Measurements from ENCODE around the gene FICD.

DNA sequence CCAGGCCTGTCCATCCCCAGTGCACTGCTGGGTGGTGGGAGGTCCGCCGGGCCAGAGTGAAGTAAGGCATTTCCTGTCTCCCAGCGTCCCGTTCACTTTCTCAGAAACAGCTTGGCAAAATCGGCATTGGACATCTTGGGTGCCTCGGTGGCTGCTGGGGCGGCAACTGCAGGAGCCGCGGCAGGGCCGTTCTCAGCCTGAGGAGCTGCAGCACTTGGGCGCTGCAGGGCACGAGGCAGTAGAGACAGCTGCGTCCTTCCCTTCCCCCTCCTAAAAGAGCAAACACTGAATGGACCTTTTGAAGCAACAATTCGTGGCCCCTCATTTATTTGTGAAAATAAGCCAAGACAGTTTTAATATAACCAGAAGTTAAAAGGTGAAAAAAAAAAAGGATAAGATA is 8.3 kb downstream of the FICD start:
- TF ChIP-seq POLR2A (IDR thresholded peaks at IDR 0.05): no peak
- TF ChIP-seq, protein P1, sequence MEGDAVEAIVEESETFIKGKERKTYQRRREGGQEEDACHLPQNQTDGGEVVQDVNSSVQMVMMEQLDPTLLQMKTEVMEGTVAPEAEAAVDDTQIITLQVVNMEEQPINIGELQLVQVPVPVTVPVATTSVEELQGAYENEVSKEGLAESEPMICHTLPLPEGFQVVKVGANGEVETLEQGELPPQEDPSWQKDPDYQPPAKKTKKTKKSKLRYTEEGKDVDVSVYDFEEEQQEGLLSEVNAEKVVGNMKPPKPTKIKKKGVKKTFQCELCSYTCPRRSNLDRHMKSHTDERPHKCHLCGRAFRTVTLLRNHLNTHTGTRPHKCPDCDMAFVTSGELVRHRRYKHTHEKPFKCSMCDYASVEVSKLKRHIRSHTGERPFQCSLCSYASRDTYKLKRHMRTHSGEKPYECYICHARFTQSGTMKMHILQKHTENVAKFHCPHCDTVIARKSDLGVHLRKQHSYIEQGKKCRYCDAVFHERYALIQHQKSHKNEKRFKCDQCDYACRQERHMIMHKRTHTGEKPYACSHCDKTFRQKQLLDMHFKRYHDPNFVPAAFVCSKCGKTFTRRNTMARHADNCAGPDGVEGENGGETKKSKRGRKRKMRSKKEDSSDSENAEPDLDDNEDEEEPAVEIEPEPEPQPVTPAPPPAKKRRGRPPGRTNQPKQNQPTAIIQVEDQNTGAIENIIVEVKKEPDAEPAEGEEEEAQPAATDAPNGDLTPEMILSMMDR (IDR thresholded peaks at IDR 0.05): no peak
